ENCODE measurements around the gene ZNF98.

The ZNF98 gene

DNA sequence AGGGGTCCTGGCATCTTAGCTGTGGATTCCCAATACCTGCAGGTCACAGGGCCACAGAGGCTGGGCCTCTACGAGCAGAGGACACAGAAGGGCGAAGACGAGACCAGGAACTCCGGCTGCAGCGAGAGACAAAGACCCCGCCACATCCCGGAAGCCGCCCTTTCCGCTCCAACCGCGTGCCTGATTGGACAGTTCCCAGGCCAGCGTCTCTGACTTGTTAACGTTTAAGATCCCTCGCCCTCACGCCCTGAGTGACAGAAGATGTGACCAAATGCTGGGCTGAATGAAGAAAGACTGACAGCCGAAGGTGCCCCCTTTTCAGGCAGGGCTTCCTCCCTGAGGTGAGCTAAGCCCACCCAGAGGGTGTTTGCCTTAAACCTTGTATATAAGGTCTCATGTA is at the start of gene ZNF98:
ZNF98 (minus strand) TSS at position 136 of the 400 bp plus-strand sequence; CDS start at position 14, 122 bp downstream.
- Histone ChIP-seq H3K9me3 (ENCODE audit: insufficient read depth, low read depth, low read length) (peaks cover 80% of the 10 kb centered on the region), H3K27ac (ENCODE audit: low read length) (no peak within 1 kb of the TSS), H3K27me3 (ENCODE audit: insufficient read depth, low read length) (no peaks in the 10 kb centered on the region), H3K9ac (ENCODE audit: low read depth, low read length) (no peak within 1 kb of the TSS), H3K36me3 (ENCODE audit: insufficient read depth, low read depth, low read length) (no peaks in the 10 kb centered on the region), H3K4me1 (ENCODE audit: insufficient read depth, low read length) (no peaks in the 10 kb centered on the region), H3K4me3 (ENCODE audit: low read length) (no peak within 1 kb of the TSS)

DNA sequence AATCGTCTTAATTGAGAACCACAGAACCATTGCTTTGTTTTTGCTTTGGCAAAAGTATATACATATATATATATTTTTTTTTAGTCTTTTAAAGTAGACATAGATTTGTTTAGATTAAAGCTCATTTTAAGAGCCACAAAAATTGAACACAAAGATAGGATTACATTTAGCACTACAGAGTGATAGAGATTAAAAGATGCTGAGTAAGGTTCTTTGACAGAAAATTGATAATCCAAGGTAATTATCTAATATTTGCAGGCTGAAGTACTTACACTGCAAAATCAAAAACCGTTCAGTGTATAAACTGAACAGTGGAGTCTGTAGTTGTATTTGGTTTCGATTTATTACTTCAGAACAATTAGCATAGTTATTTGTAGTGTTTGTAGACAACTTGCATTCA is 24.5 kb upstream of the ZNF98 start:
- Histone ChIP-seq H3K9me3 (ENCODE audit: insufficient read depth, low read depth, low read length) (peaks cover 96% of the 10 kb centered on the region), H3K4me1 (ENCODE audit: insufficient read depth, low read length) (no peaks in the 10 kb centered on the region), H3K9ac (ENCODE audit: low read depth, low read length) (no peak overlapping the region), H3K36me3 (ENCODE audit: insufficient read depth, low read depth, low read length) (no peaks in the 10 kb centered on the region), H3K27ac (ENCODE audit: low read length) (no peak overlapping the region), H3K27me3 (ENCODE audit: insufficient read depth, low read length) (no peaks in the 10 kb centered on the region), H3K4me3 (ENCODE audit: low read length) (no peak overlapping the region)

DNA sequence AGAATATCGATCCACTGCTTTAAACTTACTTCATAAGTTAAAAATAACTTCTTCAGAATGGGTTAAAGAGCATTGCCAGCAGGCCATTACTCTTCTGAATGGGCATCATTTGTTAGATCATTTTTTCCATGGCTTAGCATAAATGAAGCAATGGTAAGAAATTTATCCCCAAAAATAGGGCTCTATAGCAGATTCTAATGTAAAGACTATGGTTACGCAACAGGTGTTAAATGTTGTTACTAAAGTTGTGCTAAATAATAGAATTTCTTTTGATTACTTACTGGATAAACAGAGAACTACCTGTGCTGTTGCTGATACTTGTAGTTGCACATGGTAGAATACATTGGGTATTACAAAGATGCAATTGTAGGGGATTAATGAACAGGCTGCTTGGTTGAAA is 15.9 kb upstream of the ZNF98 start:
- H3K4me1 ChIP-seq (ENCODE audit: insufficient read depth, low read length) = no peaks in the 10 kb centered on the region
- peaks cover 81% of the 10 kb centered on the region for H3K9me3 ChIP-seq (ENCODE audit: insufficient read depth, low read depth, low read length)
- H3K27ac ChIP-seq (ENCODE audit: low read length) = no peak overlapping the region
- no peaks in the 10 kb centered on the region for H3K27me3 ChIP-seq (ENCODE audit: insufficient read depth, low read length)
- H3K9ac ChIP-seq (ENCODE audit: low read depth, low read length) = no peak overlapping the region
- H3K4me3 ChIP-seq (ENCODE audit: low read length) = no peak overlapping the region
- no peaks in the 10 kb centered on the region for H3K36me3 ChIP-seq (ENCODE audit: insufficient read depth, low read depth, low read length)

DNA sequence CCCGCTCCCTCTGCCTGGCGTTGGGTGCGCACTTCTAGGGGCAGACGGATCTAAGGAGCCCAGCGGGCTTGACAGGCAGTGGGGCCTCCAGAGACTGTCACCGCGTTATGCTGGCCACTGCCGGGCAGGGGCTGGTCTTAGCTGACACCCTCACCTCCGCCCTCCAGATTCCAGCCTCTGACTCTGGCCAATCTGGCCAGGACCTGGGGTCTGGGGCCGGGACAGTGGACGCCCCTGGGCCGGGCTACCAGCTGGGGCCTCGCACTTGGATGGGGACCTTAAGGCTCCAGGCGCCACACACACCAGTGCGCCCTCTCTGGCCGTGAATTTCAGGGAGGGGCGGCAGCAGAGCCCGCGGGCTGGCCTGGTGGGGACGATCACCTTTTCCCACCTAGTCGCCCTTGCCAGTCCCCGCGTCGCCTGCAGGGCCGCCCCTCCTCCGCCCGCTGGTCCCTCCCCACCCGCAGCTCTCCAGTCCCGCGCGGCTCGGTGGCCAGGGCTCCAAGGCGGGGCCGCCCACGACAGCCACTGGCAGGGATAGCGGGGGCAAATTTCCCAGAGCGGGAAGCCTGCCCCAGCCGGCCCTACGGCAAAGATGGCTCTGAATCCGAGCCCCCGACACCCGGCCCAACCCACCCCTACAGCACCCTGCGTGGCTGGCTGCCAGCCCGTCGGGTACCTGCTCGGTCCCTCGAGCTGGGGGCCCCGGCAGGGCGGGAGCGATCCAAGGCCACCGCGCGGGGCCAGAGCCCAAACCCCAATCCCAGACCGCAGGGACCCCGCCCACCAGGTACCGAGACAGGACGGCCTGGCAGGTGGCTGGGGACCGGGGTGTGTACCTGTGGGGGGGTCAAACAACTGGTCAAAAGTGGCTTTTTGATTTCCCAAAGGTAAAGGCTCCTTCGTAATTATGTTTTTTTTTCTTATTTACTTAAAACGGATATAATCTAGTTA is 6.1 kb upstream of the ZNF98 start:
- H3K27me3 ChIP-seq (ENCODE audit: insufficient read depth, low read length) = no peaks in the 10 kb centered on the region
- no peak overlapping the region for H3K9ac ChIP-seq (ENCODE audit: low read depth, low read length)
- no peaks in the 10 kb centered on the region for H3K4me1 ChIP-seq (ENCODE audit: insufficient read depth, low read length)
- H3K4me3 ChIP-seq (ENCODE audit: low read length) = no peak overlapping the region
- no peak overlapping the region for H3K27ac ChIP-seq (ENCODE audit: low read length)
- H3K9me3 ChIP-seq (ENCODE audit: insufficient read depth, low read depth, low read length) = peaks cover 71% of the 10 kb centered on the region
- H3K36me3 ChIP-seq (ENCODE audit: insufficient read depth, low read depth, low read length) = no peaks in the 10 kb centered on the region

DNA sequence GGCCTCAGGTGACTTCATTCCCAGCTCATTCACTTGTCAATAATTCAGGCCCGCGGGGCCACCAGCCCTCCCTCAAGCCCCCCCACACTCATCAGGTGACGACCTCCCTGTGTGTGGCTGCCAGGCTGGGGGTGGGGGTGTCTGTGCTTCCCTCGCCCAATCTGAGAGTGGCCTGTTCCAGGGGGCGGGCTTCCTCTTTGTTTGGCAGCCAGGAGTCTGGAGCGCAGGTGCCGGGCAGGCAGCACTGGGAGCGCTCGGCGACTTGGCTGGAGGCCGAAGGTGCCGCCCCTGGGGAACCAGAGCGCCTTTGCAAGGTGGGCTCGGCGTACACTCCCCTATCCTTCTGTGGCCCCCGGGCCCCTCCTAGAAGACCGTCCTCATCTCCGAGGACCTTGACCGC is 5.4 kb upstream of the ZNF98 start:
- Histone ChIP-seq H3K4me1 (ENCODE audit: insufficient read depth, low read length) (no peaks in the 10 kb centered on the region), H3K4me3 (ENCODE audit: low read length) (no peak overlapping the region), H3K36me3 (ENCODE audit: insufficient read depth, low read depth, low read length) (no peaks in the 10 kb centered on the region), H3K9me3 (ENCODE audit: insufficient read depth, low read depth, low read length) (peaks cover 77% of the 10 kb centered on the region), H3K27me3 (ENCODE audit: insufficient read depth, low read length) (no peaks in the 10 kb centered on the region), H3K27ac (ENCODE audit: low read length) (no peak overlapping the region), H3K9ac (ENCODE audit: low read depth, low read length) (no peak overlapping the region)

DNA sequence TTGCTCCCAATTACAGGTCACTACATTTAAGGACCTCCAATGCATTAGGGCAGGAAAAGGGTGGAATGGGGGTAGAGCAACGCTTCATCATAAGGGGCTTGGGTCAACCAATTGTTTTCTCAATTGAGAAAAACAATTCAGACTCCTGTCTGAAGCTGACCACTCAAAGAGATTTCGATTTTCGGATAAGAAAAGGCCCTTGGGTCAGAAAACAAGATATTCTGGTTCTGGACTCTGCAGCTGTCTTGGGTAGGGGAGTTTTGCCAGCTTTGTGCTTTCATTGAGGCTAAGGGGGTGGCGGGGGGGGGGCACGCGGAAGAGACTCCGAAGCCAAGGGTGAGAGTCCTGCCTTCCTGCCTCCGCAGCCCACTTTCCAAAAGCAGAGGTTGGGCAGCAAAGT is 4.8 kb upstream of the ZNF98 start:
- Histone ChIP-seq H3K36me3 (ENCODE audit: insufficient read depth, low read depth, low read length) (no peaks in the 10 kb centered on the region), H3K4me1 (ENCODE audit: insufficient read depth, low read length) (no peaks in the 10 kb centered on the region), H3K9ac (ENCODE audit: low read depth, low read length) (no peak overlapping the region), H3K9me3 (ENCODE audit: insufficient read depth, low read depth, low read length) (peaks cover 80% of the 10 kb centered on the region), H3K27me3 (ENCODE audit: insufficient read depth, low read length) (no peaks in the 10 kb centered on the region), H3K27ac (ENCODE audit: low read length) (no peak overlapping the region), H3K4me3 (ENCODE audit: low read length) (no peak overlapping the region)

DNA sequence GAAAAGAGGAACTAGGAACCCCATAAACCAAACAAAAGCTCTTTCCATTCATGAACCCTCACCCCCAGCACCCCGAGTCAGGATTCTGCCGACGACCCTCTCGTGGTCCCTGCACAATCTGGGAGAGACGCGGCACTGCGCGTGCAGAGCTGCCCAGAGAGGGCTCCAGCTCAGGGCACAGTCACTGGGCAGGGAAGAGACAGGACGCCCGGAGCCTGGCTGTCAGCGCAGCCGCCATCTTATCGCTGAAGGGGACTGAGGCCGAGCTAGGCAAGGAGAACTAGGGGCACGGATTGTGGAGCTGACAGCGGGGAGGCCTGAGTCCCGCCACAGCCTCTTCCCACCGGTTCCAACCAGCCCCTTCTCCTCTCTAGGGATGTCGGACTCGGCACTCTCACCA is 349 bp downstream of the ZNF98 start:
- Histone ChIP-seq H3K27ac (ENCODE audit: low read length) (no peak overlapping the region), H3K9ac (ENCODE audit: low read depth, low read length) (no peak overlapping the region), H3K36me3 (ENCODE audit: insufficient read depth, low read depth, low read length) (no peaks in the 10 kb centered on the region), H3K4me3 (ENCODE audit: low read length) (no peak overlapping the region), H3K9me3 (ENCODE audit: insufficient read depth, low read depth, low read length) (peaks cover 81% of the 10 kb centered on the region), H3K27me3 (ENCODE audit: insufficient read depth, low read length) (no peaks in the 10 kb centered on the region), H3K4me1 (ENCODE audit: insufficient read depth, low read length) (no peaks in the 10 kb centered on the region)

DNA sequence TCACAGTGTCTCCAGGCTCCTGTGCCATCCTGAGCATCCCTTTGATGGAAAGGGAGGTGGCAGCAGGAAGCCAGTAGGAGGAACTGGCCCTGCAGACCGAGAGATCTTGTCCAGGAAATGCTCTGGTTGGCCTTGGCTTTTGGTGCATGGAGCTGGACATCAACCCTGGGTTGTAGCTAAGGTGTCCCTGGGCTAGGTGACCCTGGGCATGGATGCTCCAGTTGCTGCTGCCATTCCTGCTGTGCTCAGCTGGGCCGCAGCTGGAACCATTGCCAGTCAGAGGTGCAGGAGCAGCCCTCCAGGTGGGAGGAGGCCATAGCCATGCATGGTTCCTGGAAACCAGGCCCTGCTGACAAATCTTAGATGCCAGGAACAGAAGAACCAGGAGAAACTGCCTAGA is 67.5 kb downstream of the ZNF98 start:
- Histone ChIP-seq H3K36me3 (ENCODE audit: insufficient read depth, low read depth, low read length) (no peaks in the 10 kb centered on the region), H3K27ac (ENCODE audit: low read length) (no peak overlapping the region), H3K4me1 (ENCODE audit: insufficient read depth, low read length) (no peaks in the 10 kb centered on the region), H3K9me3 (ENCODE audit: insufficient read depth, low read depth, low read length) (peaks cover 81% of the 10 kb centered on the region), H3K9ac (ENCODE audit: low read depth, low read length) (no peak overlapping the region), H3K4me3 (ENCODE audit: low read length) (no peak overlapping the region), H3K27me3 (ENCODE audit: insufficient read depth, low read length) (no peaks in the 10 kb centered on the region)

Measured in iPS-20b (cell line).